GM12875 (cell line): ENCODE measurements around the gene HNRNPM.

ENCODE experiments used
- H3K4me3 ChIP-seq: one replicate; pipeline ENCODE4 v1.5.1; 2011; ENCODE audit warnings: low read depth, low read length, control low read depth
- CTCF ChIP-seq: IDR thresholded peaks from 2 replicates; pipeline ENCODE4 v1.5.1; 2011; ENCODE audit warnings: low read depth, mild to moderate bottlenecking, control low read depth, inconsistent platforms, low read length, moderate library complexity, borderline replicate concordance; ENCODE audit not compliant: insufficient read depth

HNRNPM gene

GRCh38 chr19:8486661-8487136 is 41.9 kb downstream of the HNRNPM start:
- no peak overlapping the region for H3K4me3 ChIP-seq
- no peak for TF ChIP-seq CTCF

- no peak overlapping the region for H3K4me3 ChIP-seq
- TF ChIP-seq CTCF = no peak
Observed at GRCh38 chr19:8487137-8487851, 42.5 kb downstream of the HNRNPM start.

- no peak for TF ChIP-seq CTCF
- H3K4me3 ChIP-seq = no peak overlapping the region
Observed at GRCh38 chr19:8488365-8488764, 43.6 kb downstream of the HNRNPM start.

- TF ChIP-seq CTCF = no peak
- H3K4me3 ChIP-seq = no peak overlapping the region
Observed at GRCh38 chr19:8489561-8490394, 45.0 kb downstream of the HNRNPM start.

- no peak overlapping the region for H3K4me3 ChIP-seq
- no peak for TF ChIP-seq CTCF
Observed at GRCh38 chr19:8490395-8490760, 45.6 kb downstream of the HNRNPM start.

- TF ChIP-seq CTCF = no peak
- no peak overlapping the region for H3K4me3 ChIP-seq
Observed at GRCh38 chr19:8490873-8491272, 46.1 kb downstream of the HNRNPM start.

- TF ChIP-seq CTCF = no peak
- no peak overlapping the region for H3K4me3 ChIP-seq
Observed at GRCh38 chr19:8491574-8491973, 46.8 kb downstream of the HNRNPM start.
